Measurements from ENCODE around the gene NUCB2.

The NUCB2 gene

DNA sequence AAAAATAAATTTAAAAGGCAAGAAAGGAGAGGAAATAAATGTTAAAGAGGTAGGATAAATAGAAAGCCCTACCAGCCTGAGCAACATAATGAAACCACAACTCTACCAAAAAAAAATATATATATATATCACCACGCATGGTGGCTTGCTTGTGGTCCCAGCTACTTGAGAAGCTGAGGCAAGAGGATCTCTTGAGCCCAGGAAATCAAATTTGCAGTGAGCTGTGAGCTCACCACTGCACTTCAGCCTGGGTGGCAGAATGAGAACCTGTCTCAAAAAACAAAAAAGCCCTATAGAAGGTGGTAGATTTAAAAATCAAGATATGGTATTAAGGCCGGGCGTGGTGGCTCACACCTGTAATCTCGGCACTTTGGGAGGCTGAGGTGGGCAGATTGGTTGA, 10.5 kb downstream of the NUCB2 start:
- TF ChIP-seq, protein P1, sequence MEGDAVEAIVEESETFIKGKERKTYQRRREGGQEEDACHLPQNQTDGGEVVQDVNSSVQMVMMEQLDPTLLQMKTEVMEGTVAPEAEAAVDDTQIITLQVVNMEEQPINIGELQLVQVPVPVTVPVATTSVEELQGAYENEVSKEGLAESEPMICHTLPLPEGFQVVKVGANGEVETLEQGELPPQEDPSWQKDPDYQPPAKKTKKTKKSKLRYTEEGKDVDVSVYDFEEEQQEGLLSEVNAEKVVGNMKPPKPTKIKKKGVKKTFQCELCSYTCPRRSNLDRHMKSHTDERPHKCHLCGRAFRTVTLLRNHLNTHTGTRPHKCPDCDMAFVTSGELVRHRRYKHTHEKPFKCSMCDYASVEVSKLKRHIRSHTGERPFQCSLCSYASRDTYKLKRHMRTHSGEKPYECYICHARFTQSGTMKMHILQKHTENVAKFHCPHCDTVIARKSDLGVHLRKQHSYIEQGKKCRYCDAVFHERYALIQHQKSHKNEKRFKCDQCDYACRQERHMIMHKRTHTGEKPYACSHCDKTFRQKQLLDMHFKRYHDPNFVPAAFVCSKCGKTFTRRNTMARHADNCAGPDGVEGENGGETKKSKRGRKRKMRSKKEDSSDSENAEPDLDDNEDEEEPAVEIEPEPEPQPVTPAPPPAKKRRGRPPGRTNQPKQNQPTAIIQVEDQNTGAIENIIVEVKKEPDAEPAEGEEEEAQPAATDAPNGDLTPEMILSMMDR (IDR thresholded peaks at IDR 0.05; ENCODE audit: insufficient read depth, low read length, missing control alignments), result no peak
- CTCF ChIA-PET, result interaction anchor here (0.6 kb wide), 1 partner anchor 85 kb away, joined by 3 read pairs; no protein-coding TSS in a partner anchor
- POLR2A ChIA-PET, result no interaction called here
- H3K4me3 ChIP-seq (ENCODE audit: low read depth, low read length), result no peak overlapping the region
- no peak for DNase-seq (ENCODE audit: low read depth, low spot score)

DNA sequence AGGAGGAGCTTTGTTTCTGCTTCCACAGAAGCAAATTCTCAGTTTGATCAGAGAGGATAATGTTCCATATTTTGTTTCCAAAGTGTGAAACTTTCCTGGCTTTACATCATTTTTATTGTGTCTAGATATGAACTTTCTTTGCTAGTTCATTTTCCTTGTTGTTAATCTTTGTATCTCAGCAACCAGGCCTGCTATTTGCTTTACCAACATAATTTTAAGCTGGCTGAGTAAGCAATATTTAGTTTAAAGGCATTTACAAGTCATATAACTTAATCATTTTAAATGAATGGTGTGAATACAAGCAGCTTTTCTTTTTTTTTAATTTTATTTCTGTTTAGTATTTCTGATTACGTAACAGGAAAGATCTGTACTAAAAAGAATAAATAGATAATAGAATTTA, 15.2 kb downstream of the NUCB2 start:
- no peak for DNase-seq (ENCODE audit: low read depth, low spot score)
- no peak overlapping the region for H3K4me3 ChIP-seq (ENCODE audit: low read depth, low read length)
- ChIA-PET POLR2A (no interaction called here), CTCF (interaction anchor here (0.9 to 1.4 kb wide), 2 partner anchors 15 to 22 kb away, joined by 3 to 4 read pairs; partner anchors contain the start of gene NUCB2)
- TF ChIP-seq, protein P1 (IDR thresholded peaks at IDR 0.05; ENCODE audit: insufficient read depth, low read length, missing control alignments), result no peak

- CTCF ChIA-PET, result no interaction called here
- no peak overlapping the region for H3K4me3 ChIP-seq (ENCODE audit: low read depth, low read length)
- POLR2A ChIA-PET, result interaction anchor here (0.5 kb wide), 1 partner anchor 20 kb away, joined by 3 read pairs; no protein-coding TSS in a partner anchor
- TF ChIP-seq, protein P1 (IDR thresholded peaks at IDR 0.05; ENCODE audit: insufficient read depth, low read length, missing control alignments), result no peak
- no peak for DNase-seq (ENCODE audit: low read depth, low spot score)
Measured at GRCh38 chr11:17293311-17293710, 16.8 kb downstream of the NUCB2 start.

DNA sequence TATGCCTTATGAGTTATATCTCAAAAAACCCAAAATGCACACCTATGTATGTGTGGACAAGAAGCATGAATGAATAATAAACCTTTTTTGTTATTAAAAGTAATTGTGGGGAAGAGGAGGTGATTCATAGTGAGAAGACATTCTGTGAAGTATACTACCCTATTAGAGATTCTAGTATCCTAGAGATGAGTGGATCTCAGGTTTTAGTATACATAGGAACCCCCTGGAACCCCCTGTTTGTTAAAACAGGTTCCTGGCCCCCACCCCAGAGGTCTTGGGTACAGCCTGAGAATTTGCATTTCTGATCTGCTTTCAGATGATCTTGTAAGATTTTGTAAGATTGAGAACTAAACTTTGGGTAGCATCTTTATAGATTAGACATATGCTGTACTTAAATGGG, 17.5 kb downstream of the NUCB2 start:
- ChIA-PET POLR2A (no interaction called here), CTCF (no interaction called here)
- DNase-seq (ENCODE audit: low read depth, low spot score), result no peak
- TF ChIP-seq, protein P1 (IDR thresholded peaks at IDR 0.05; ENCODE audit: insufficient read depth, low read length, missing control alignments), result no peak
- H3K4me3 ChIP-seq (ENCODE audit: low read depth, low read length), result no peak overlapping the region

DNA sequence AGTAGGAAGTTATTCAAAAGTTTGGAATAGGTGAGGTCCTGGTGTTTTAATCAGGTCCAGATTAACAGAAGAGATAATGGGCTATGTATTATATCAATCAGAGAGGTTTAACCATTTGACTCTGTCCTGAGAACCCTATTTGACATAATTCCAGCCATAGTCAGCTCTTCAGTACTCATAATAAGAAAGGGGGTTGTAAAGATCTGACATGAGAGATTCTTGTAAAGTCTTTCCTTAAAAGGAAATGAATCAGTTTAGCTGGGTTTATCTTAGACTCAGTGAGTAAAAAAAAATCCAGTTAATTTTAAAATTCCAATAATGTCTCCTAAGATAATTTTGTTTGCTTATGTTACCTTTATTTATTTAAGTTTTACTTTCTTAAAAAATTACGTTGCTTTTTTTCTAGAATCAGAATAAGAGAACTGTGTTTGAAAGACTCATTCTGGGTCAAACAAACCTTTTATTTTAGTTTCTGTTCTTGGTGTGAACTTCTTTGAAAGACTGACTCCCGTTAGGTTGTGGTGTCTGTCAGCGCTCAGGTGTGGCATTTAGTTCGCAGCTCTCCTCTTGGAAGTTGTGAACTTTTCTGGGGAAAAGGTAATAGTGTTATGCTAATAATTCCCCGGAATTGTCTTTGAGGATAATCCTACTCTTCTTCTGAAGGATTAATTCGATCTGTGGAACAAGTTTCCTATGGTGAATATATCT, 20.5 kb downstream of the NUCB2 start:
- POLR2A ChIA-PET, result no interaction called here
- TF ChIP-seq, protein P1 (IDR thresholded peaks at IDR 0.05; ENCODE audit: insufficient read depth, low read length, missing control alignments), result no peak
- CTCF ChIA-PET, result interaction anchor here (0.5 to 1.4 kb wide), 4 partner anchors 11 to 67 kb away, joined by 3 to 6 read pairs (median 3); no protein-coding TSS in a partner anchor

GRCh38 chr11:17298302-17298701, 21.8 kb downstream of the NUCB2 start:
- no peak for DNase-seq (ENCODE audit: low read depth, low spot score)
- CTCF ChIA-PET, result no interaction called here
- TF ChIP-seq, protein P1 (IDR thresholded peaks at IDR 0.05; ENCODE audit: insufficient read depth, low read length, missing control alignments), result no peak

More for the DNA sequence above, 20.5 kb downstream of the NUCB2 start:
- DNase-seq (ENCODE audit: low read depth, low spot score), result no peak
- no peak overlapping the region for H3K4me3 ChIP-seq (ENCODE audit: low read depth, low read length)

More at GRCh38 chr11:17298302-17298701, 21.8 kb downstream of the NUCB2 start:
- POLR2A ChIA-PET, result no interaction called here
- no peak overlapping the region for H3K4me3 ChIP-seq (ENCODE audit: low read depth, low read length)

All from AG04449 (cell line).